Right cardiac atrium (tissue), 5 donors: ENCODE measurements around the gene OR7C2. TPM values are rescaled to one million over a fixed set of nuclear protein-coding genes. Genes with fewer than 3 reads are reported as not detected.

Experiments used
- ATAC-seq, 2 donors: fragments of 200-7000 bp; cut with Tn5 transposase; one replicate each; pipeline versions ENCODE4 v1.8.0 to v1.9.1; 2020; ENCODE audit warnings: moderate library complexity in 2 of 2, mild to moderate bottlenecking in 1 of 2
- DNase-seq, 3 donors: peaks; one replicate each; pipeline ENCODE4 v3.0.0-alpha.2; 2020
- H3K27ac ChIP-seq: one replicate; pipeline ENCODE4 v1.5.1; 2013; ENCODE audit warnings: mild to moderate bottlenecking, low read length, control low read depth, moderate library complexity
- H3K27me3 ChIP-seq: one replicate; pipeline ENCODE4 v1.6.1; 2013; ENCODE audit not compliant: control insufficient read depth, insufficient read depth
- H3K4me1 ChIP-seq: one replicate; pipeline ENCODE4 v1.6.1; 2013; ENCODE audit warnings: low read length; ENCODE audit not compliant: control insufficient read depth, insufficient read depth
- H3K4me3 ChIP-seq: one replicate; pipeline ENCODE4 v1.5.1; 2013; ENCODE audit warnings: low read length, control low read depth
- H3K9me3 ChIP-seq: one replicate; pipeline ENCODE4 v1.6.1; 2013; ENCODE audit warnings: low read length; ENCODE audit not compliant: control insufficient read depth
- whole genome bisulfite sequencing: extraction: QIAGEN DNeasy Blood & Tissue Kit; methylation state at CpG from one replicate; pipeline ENCODE4 v1.1.7; 2013; 5-methylcytosine and 5-hydroxymethylcytosine counted together
- intact Hi-C, 4 donors: fragments of 100-400 bp; cut with DNase I; formaldehyde crosslinking; loops; one replicate each; pipeline versions ENCODE4 v1.11.0 to v1.14.0; 2022 to 2023
- polyA plus RNA-seq: library from polyadenylated mRNA; stranded (reverse); fragments of 200-250 nt; gene quantifications from one replicate; pipeline ENCODE4 v1.2.3, GENCODE V29; 2013
- total RNA-seq, 4 donors: library from RNA; stranded (reverse); fragmentation: NEBNext Ultra II Directional; extraction: Animal tissue kit (Norgen Biotek cat#: 25700); gene quantifications; one replicate each; pipeline ENCODE4 v1.2.1, GENCODE V29; 2021
- donor health status: healthy with polysubstance abuse.
- donor health status: DM: no; HTN: yes; CAD: no.
- donor health status: DM: no; HTN: no; CAD: no.
- donor health status: DM: no; HTN: yes; CAD: no; lungs with severe emphysema.
- donor health status: DM: yes; HTN: yes; CAD: no.

The OR7C2 gene
- total and polyA plus RNA-seq, 5 donors, result not detected

DNA sequence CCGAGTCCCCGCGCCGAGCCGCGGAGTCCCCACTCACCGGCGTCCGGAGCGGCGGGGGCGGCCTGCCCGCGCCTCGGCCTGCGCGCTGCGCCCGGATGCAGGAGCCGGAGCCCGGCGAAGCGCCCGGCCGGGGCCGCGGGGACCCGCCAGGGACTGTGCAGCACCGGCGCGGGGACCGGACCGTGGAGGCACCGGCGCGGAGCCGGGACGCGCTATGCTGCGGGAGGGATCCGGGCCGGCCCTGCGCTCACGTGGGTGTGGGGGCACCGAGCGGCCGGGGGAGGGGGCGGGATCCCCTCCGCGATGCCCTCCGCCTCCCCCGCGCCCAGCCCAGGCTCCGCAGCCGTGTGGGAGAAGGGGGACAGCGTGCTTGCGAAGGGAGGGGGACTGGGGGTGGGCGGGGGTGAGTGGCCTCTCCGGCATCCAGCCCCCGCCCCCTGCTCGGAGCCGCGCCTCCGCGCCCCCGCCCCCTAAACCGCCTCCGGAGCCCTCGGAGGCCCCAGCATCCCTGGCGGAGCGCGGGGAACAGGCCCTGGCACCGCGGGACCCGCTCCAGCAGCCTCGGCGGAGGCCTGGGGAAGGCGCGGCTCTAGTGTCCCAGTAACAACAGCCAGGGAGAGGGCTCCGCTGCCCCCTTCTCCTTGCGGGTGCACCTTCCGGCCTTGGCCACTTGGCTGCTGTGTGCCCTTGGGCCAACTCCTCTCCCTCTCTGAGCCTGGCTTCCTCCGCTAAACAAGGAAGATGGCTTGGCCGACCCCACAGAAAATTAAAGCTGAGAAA lies 38.4 kb downstream of the OR7C2 start, which contains the start of gene SLC1A6:
SLC1A6 (minus strand) TSS at position 389 of the 780 bp plus-strand sequence. CDS start 6,954 bp downstream, outside the sequence.
- ATAC-seq, result no peak
- intact Hi-C loops, result no loop called here
- H3K27ac ChIP-seq, result no peak within 1 kb of the TSS
- H3K27me3 ChIP-seq, result no peaks in the 10 kb centered on the region
- no peaks in the 10 kb centered on the region for H3K4me1 ChIP-seq
- DNase-seq, result no peak
- peaks cover 4% of the 10 kb centered on the region for H3K9me3 ChIP-seq
- under 1% methylated on average over 84 of the region's 84 CpGs for WGBS
- H3K4me3 ChIP-seq, result peak within 1 kb of the TSS; percentile 13

DNA sequence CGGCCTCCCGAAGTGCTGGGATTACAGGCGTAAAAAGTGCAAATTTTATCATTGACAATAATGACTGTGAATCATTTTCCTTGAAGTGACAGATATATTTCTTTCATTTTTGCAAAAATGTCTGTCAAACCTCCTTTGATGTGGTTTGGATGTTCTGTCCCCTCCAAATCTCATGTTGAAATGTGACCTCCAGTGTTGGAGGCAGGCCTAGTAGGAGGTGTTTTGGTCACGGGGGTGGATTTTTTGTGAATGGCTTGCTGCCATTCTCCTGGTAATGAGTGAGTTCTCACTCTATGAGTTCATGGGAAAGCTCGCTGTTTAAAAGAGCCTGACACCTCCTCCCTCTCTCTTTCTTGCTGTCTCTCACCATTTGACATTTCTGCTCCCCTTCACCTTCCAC lies 43.8 kb downstream of the OR7C2 start:
- H3K27ac ChIP-seq, result no peak overlapping the region
- intact Hi-C loops, result no loop called here
- DNase-seq, result no peak
- H3K27me3 ChIP-seq, result no peaks in the 10 kb centered on the region
- H3K9me3 ChIP-seq, result no peaks in the 10 kb centered on the region
- no peak for ATAC-seq
- H3K4me3 ChIP-seq, result no peak overlapping the region
- 67% methylated on average over 5 of the region's 5 CpGs for WGBS
- H3K4me1 ChIP-seq, result no peaks in the 10 kb centered on the region

Other genes with a start within 250 kb of the OR7C2 start
- gene ADGRE2, start 162.9 kb upstream of the OR7C2 start, total RNA-seq, result 1 to 10 TPM in 2 of 4 donors, under 1 TPM in 2; 0.51 to 1.4 (median 0.98) TPM
- 0.25 TPM for gene ADGRE2, start 162.9 kb upstream of the OR7C2 start, polyA plus RNA-seq
- not detected for gene OR7A5, start 106.3 kb upstream of the OR7C2 start, total RNA-seq
- 0.02 TPM for gene OR7A5, start 106.3 kb upstream of the OR7C2 start, polyA plus RNA-seq
- gene OR7C1, start 106.3 kb upstream of the OR7C2 start, total RNA-seq, result not detected
- 0.05 TPM for gene OR7C1, start 106.3 kb upstream of the OR7C2 start, polyA plus RNA-seq
- not detected for gene OR7A10, start 92.6 kb upstream of the OR7C2 start, total RNA-seq
- gene OR7A10, start 92.6 kb upstream of the OR7C2 start, polyA plus RNA-seq, result not detected
- gene OR7A17, start 55.4 kb upstream of the OR7C2 start, total RNA-seq, result not detected
- not detected for gene OR7A17, start 55.4 kb upstream of the OR7C2 start, polyA plus RNA-seq
- gene SLC1A6, start 38.4 kb downstream of the OR7C2 start, total RNA-seq, result not detected
- gene SLC1A6, start 38.4 kb downstream of the OR7C2 start, polyA plus RNA-seq, result not detected
- not detected for gene CASP14, start 108.0 kb downstream of the OR7C2 start, total RNA-seq
- not detected for gene CASP14, start 108.0 kb downstream of the OR7C2 start, polyA plus RNA-seq
- not detected for gene OR1I1, start 140.7 kb downstream of the OR7C2 start, total RNA-seq
- gene OR1I1, start 140.7 kb downstream of the OR7C2 start, polyA plus RNA-seq, result not detected
- gene SYDE1, start 165.9 kb downstream of the OR7C2 start, total RNA-seq, result 10 to 100 TPM; 15.2 to 20.9 (median 16.5) TPM
- gene SYDE1, start 165.9 kb downstream of the OR7C2 start, polyA plus RNA-seq, result 11.3 TPM